Ascending aorta (tissue), 2 donors: ENCODE data around the gene HCN2. TPM values are rescaled to one million over a fixed set of nuclear protein-coding genes. Genes with fewer than 3 reads are reported as not detected.
A peak's percentile ranks its signal among the peaks of the same experiment; 100 is the strongest.

ENCODE experiments used
- DNase-seq, 2 donors: peaks; one replicate each; pipeline ENCODE4 v3.0.0-alpha.2; 2019; ENCODE audit warnings: low spot score in 2 of 2
- H3K27ac ChIP-seq, 2 donors: fragments of 200-600 bp; sonication (generic); one replicate each; pipeline ENCODE4 v1.5.1; 2016 to 2017; ENCODE audit warnings: mild to moderate bottlenecking in 1 of 2
- H3K27me3 ChIP-seq: fragments of 200-600 bp; sonication (generic); one replicate; pipeline ENCODE4 v1.5.1; 2017
- H3K36me3 ChIP-seq, 2 donors: fragments of 200-600 bp; sonication (generic); one replicate each; pipeline ENCODE4 v1.5.1; 2016
- H3K4me1 ChIP-seq, 2 donors: fragments of 200-600 bp; sonication (generic); one replicate each; pipeline ENCODE4 v1.5.1; 2016 to 2017; ENCODE audit warnings: mild to moderate bottlenecking in 1 of 2
- H3K4me3 ChIP-seq, 2 donors: fragments of 200-600 bp; sonication (generic); one replicate each; pipeline ENCODE4 v1.5.1; 2016 to 2017; ENCODE audit warnings: mild to moderate bottlenecking in 1 of 2
- H3K9me3 ChIP-seq, 2 donors: fragments of 200-600 bp; sonication (generic); one replicate each; pipeline ENCODE4 v1.5.1; 2016
- intact Hi-C: fragments of 100-400 bp; cut with DNase I; formaldehyde crosslinking; loops from one replicate; pipeline ENCODE4 v1.15.1; 2023
- total RNA-seq: library from RNA; depleted of rRNA; stranded (reverse); fragments of >200 nt; gene quantifications from one replicate; pipeline ENCODE4 v1.1.0, GENCODE V29; 2016
- TF ChIP-seq, protein P1 (sequence below), 3 experiments: fragments of 200-600 bp in 2 of 3; fragments of 450-650 bp in 1 of 3; sonication (generic) in 2 of 3; IDR thresholded peaks; one replicate each; pipeline ENCODE4 v1.5.1; 2016 to 2019; ENCODE audit warnings: antibody characterized with exemption in 3 of 3, mild to moderate bottlenecking in 1 of 3, moderate library complexity in 1 of 3

The HCN2 gene
- total RNA-seq, 1 donor from 2014 or later, result not detected

GRCh38 chr19:657611-658010, 67.9 kb downstream of the HCN2 start:
- peaks cover 13 to 21% of the 10 kb centered on the region in 2 donors for H3K36me3 ChIP-seq
- TF ChIP-seq, protein P1, sequence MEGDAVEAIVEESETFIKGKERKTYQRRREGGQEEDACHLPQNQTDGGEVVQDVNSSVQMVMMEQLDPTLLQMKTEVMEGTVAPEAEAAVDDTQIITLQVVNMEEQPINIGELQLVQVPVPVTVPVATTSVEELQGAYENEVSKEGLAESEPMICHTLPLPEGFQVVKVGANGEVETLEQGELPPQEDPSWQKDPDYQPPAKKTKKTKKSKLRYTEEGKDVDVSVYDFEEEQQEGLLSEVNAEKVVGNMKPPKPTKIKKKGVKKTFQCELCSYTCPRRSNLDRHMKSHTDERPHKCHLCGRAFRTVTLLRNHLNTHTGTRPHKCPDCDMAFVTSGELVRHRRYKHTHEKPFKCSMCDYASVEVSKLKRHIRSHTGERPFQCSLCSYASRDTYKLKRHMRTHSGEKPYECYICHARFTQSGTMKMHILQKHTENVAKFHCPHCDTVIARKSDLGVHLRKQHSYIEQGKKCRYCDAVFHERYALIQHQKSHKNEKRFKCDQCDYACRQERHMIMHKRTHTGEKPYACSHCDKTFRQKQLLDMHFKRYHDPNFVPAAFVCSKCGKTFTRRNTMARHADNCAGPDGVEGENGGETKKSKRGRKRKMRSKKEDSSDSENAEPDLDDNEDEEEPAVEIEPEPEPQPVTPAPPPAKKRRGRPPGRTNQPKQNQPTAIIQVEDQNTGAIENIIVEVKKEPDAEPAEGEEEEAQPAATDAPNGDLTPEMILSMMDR (IDR thresholded peaks at IDR 0.05), result no peak
- H3K4me3 ChIP-seq, result no peak overlapping the region
- no peak overlapping the region for H3K27ac ChIP-seq
- H3K27me3 ChIP-seq, result no peaks in the 10 kb centered on the region
- H3K9me3 ChIP-seq, result no peaks in the 10 kb centered on the region
- no peak for DNase-seq
- intact Hi-C loops, result no loop called here
- peaks cover 11 to 22% of the 10 kb centered on the region in 2 donors for H3K4me1 ChIP-seq

GRCh38 chr19:658059-658839, 68.6 kb downstream of the HCN2 start:
- H3K27ac ChIP-seq, result no peak overlapping the region
- no peaks in the 10 kb centered on the region for H3K27me3 ChIP-seq
- H3K9me3 ChIP-seq, result no peaks in the 10 kb centered on the region
- peaks cover 8 to 15% of the 10 kb centered on the region in 2 donors for H3K36me3 ChIP-seq
- H3K4me1 ChIP-seq, result peaks cover 11 to 22% of the 10 kb centered on the region in 2 donors
- no peak for DNase-seq
- TF ChIP-seq, protein P1 (IDR thresholded peaks at IDR 0.05), result no peak
- no peak overlapping the region for H3K4me3 ChIP-seq
- intact Hi-C loops, result no loop called here

- intact Hi-C loops, result no loop called here
- no peak for DNase-seq
- Histone ChIP-seq H3K36me3 (peaks cover 1 to 6% of the 10 kb centered on the region in 2 donors), H3K27ac (peak overlapping the region in 1 of 2 donors; percentile 12), H3K4me1 (peaks cover 16 to 29% of the 10 kb centered on the region in 2 donors), H3K27me3 (no peaks in the 10 kb centered on the region), H3K9me3 (no peaks in the 10 kb centered on the region), H3K4me3 (no peak overlapping the region)
- TF ChIP-seq, protein P1 (IDR thresholded peaks at IDR 0.05), result no peak
These were observed 69.5 kb downstream of the HCN2 start for GRCh38 chr19:658916-659839.

DNA sequence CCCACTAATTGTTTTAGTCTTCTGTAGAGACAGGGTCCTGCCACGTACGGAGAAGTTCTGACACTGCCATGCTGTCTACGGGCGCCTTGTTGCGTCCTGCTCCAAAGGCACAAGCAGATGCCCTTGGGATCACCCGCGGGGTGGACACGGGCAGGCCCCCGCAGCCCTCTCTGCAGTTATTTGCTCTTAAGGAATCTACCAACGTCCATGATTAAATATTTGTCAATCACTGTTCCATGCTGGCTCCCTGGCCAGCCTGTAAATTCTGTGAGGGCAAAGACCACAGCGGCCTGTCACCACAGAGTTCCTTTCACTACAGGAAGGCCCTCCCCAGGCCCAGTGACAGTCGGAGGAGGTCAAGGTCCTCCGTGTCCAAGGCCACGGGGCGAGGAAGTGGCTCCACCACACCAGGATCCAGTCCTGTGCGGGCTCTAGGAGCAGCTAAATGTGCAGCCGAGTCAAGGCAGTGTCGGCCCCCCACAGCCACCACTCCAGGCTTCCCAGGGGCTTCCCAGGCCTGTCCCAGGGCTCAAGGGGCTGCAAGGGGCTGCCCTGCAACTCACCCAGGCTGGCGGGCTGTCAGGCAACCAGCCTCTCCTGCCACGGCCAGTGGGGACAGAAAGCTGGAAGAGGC, 71.2 kb downstream of the HCN2 start:
- no peak for DNase-seq
- H3K9me3 ChIP-seq, result no peaks in the 10 kb centered on the region
- no peaks in the 10 kb centered on the region for H3K27me3 ChIP-seq
- H3K4me1 ChIP-seq, result peaks cover 16 to 36% of the 10 kb centered on the region in 2 donors
- H3K36me3 ChIP-seq, result no peaks in the 10 kb centered on the region
- intact Hi-C loops, result no loop called here
- H3K27ac ChIP-seq, result peak overlapping the region; percentile 52 to 71
- TF ChIP-seq, protein P1 (IDR thresholded peaks at IDR 0.05), result no peak
- peak overlapping the region; percentile 88 to 99 for H3K4me3 ChIP-seq

DNA sequence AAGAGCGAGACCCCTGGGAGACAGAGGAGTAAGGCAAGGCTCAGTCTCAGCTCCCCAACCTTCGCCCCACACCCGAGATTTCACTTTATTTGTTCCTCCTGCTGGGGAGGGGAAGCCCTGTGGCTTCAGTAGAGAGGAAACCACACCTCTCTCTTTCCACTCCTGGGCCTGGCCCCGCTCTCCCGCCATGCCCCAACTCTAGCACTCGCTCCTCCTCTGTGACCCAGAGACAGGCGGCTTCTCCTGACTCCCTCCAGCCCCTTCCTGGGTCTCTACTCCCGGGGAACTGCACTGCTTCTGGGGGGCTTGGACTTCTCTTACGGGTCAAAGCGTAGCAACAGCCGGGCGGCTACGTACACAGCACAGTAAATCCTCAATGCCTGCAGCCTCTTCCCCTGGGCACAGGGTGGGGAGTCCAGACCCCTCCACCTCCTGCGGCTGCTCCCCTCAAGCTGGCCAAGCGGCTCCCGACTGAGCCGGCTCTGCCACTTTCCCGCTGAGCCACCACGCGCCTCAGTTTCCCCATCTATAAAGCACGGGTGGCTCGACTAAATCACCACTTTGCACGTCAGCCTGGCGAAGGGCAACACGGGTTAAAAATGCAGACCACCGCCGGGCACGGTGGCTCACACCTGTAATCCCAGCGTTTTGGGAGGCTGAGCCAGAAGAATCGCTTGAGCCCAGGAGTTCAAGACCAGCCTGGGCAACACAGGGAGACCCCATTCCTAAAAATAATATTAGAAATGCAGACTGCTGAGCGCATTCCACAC, 71.9 kb downstream of the HCN2 start:
- H3K4me3 ChIP-seq, result peak overlapping the region; percentile 88 to 99
- TF ChIP-seq, protein P1 (IDR thresholded peaks at IDR 0.05), result no peak
- H3K27me3 ChIP-seq, result no peaks in the 10 kb centered on the region
- no peaks in the 10 kb centered on the region for H3K36me3 ChIP-seq
- no peaks in the 10 kb centered on the region for H3K9me3 ChIP-seq
- peak overlapping the region; percentile 52 to 71 for H3K27ac ChIP-seq
- DNase-seq, result no peak
- peaks cover 16 to 36% of the 10 kb centered on the region in 2 donors for H3K4me1 ChIP-seq
- intact Hi-C loops, result loop anchor here (2.0 kb wide), 1 partner anchor 23 kb away; the partner anchor contains the start of gene FGF22
